Measurements from ENCODE around the gene CSNK2B.

DNA sequence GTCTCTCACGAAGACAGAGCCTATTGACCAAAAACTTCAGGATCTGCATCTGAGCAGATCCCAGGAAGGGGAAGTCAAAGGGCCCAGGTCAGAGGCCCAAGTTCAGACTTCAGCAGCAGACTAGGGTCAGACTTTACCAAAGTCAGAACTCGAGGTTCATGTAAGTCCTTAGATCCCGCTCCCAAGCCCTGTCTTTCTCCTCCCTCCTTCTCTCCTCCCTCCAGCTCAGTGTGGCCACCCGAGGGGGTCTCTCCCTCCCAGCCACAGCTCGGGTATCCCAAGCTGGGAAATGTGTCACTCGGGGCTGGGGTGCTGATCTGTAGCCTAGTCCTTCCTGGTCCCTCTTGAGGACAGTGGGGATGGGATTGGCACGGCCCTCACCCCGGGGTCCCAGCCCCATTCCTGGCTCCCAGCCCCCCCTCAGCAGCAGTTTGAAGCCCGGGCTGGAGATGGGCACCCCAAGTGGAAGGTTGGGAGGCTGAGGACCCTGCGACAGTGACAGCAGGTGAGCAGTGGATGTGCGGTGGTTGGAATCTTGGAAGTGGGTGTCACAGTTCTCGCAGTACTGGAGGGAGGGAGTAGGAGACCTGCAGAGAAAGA lies 3.7 kb upstream of the CSNK2B start:
- no peak for TF ChIP-seq ELF4 (IDR thresholded peaks at IDR 0.05)
- TF ChIP-seq FOXA1 (IDR thresholded peaks at IDR 0.05), result no peak
- TF ChIP-seq FOXM1 (IDR thresholded peaks at IDR 0.05; ENCODE audit: borderline replicate concordance), result no peak
- no peak for TF ChIP-seq SP1 (IDR thresholded peaks at IDR 0.05)
- no peak for TF ChIP-seq NFRKB (IDR thresholded peaks at IDR 0.05)
- no peak for TF ChIP-seq ARNT (IDR thresholded peaks at IDR 0.05)
- no peak for TF ChIP-seq BHLHE40 (IDR thresholded peaks at IDR 0.05; ENCODE audit: borderline replicate concordance)
- no peak for TF ChIP-seq HDGF (IDR thresholded peaks at IDR 0.05; ENCODE audit: borderline replicate concordance)
- no peak for TF ChIP-seq PKNOX1 (IDR thresholded peaks at IDR 0.05)
- TF ChIP-seq ZNF384 (IDR thresholded peaks at IDR 0.05), result no peak
- TF ChIP-seq FOXK2 (IDR thresholded peaks at IDR 0.05), result no peak
- no peak for TF ChIP-seq L3MBTL2 (conservative IDR thresholded peaks at IDR 0.05)
- no peak for TF ChIP-seq CTBP1 (IDR thresholded peaks at IDR 0.05; ENCODE audit: borderline replicate concordance)
- TF ChIP-seq TARDBP (IDR thresholded peaks at IDR 0.05), result no peak
